GM21737 (cell line): ENCODE results near the gene MMAA.
"Not testable (repeated sequence)": the region's sequence is repeated elsewhere in the genome, so short reads cannot be mapped to it uniquely, and the experiment has no call there.

Source experiments
- ATAC-seq: cut with Tn5 transposase; IDR thresholded peaks from one replicate; pipeline ENCODE4 v1.9.1; 2021; ENCODE audit warnings: mild to moderate bottlenecking, moderate library complexity; ENCODE audit not compliant: unreplicated experiment

The MMAA gene

GRCh38 chr4:145618932-145619638, at the start of gene MMAA:
Gene MMAA, plus strand, starts transcription at chr4:145619385. Its CDS starts 19,755 bp downstream, at chr4:145639140.
- peak; percentile 88 for ATAC-seq

- ATAC-seq, result not testable (repeated sequence)
Observed at GRCh38 chr4:145574546-145574945, 44.6 kb upstream of the MMAA start.

- ATAC-seq, result no peak
Observed at GRCh38 chr4:145580906-145581305, 38.3 kb upstream of the MMAA start.

GRCh38 chr4:145583191-145584055, 35.8 kb upstream of the MMAA start:
- no peak for ATAC-seq

- no peak for ATAC-seq
Observed at GRCh38 chr4:145587088-145587754, 32.0 kb upstream of the MMAA start.

- ATAC-seq, result not testable (repeated sequence)
Observed at GRCh38 chr4:145589381-145589780, 29.8 kb upstream of the MMAA start.

GRCh38 chr4:145589916-145590702, 29.1 kb upstream of the MMAA start:
- no peak for ATAC-seq

GRCh38 chr4:145602129-145602760, 16.9 kb upstream of the MMAA start:
- ATAC-seq, result no peak

- no peak for ATAC-seq
Observed at GRCh38 chr4:145605941-145606340, 13.2 kb upstream of the MMAA start.

GRCh38 chr4:145609481-145610427, 9.4 kb upstream of the MMAA start:
- ATAC-seq, result no peak

- peak; percentile 56 for ATAC-seq
Observed at GRCh38 chr4:145613566-145614232, 5.5 kb upstream of the MMAA start.

- ATAC-seq, result no peak
Observed at GRCh38 chr4:145614233-145614610, 5.0 kb upstream of the MMAA start.

- ATAC-seq, result no peak
Observed at GRCh38 chr4:145618210-145618931, 814 bp upstream of the MMAA start.

- ATAC-seq, result peak; percentile 48
Observed at GRCh38 chr4:145619639-145619996, 433 bp downstream of the MMAA start.

GRCh38 chr4:145622067-145622466, 2.9 kb downstream of the MMAA start:
- ATAC-seq, result not testable (repeated sequence)

GRCh38 chr4:145623831-145624230, 4.6 kb downstream of the MMAA start:
- ATAC-seq, result no peak

GRCh38 chr4:145625677-145626622, 6.8 kb downstream of the MMAA start:
- no peak for ATAC-seq
